C4-2B (cell line): ENCODE measurements around the gene GDPD3.

Experiments used
- H3K27ac ChIP-seq: fragments of 450-650 bp; 2 replicates; pipeline ENCODE4 v1.5.1; 2017
- CTCF ChIP-seq: fragments of 450-650 bp; conservative IDR thresholded peaks from 2 replicates; pipeline ENCODE4 v1.5.1; 2017; ENCODE audit warnings: mild to moderate bottlenecking
- ZFX ChIP-seq: fragments of 450-650 bp; IDR thresholded peaks from 2 replicates; pipeline ENCODE4 v1.6.1; 2017

The GDPD3 gene

GRCh38 chr16:30147843-30148510 lies 34.6 kb upstream of the GDPD3 start:
- TF ChIP-seq CTCF: no peak
- TF ChIP-seq ZFX: no peak
- no peak overlapping the region for H3K27ac ChIP-seq

GRCh38 chr16:30145657-30146056 lies 32.3 kb upstream of the GDPD3 start:
- no peak for TF ChIP-seq ZFX
- no peak for TF ChIP-seq CTCF
- no peak overlapping the region for H3K27ac ChIP-seq

GRCh38 chr16:30144917-30145316 lies 31.6 kb upstream of the GDPD3 start:
- TF ChIP-seq CTCF: no peak
- no peak for TF ChIP-seq ZFX
- H3K27ac ChIP-seq: no peak overlapping the region

- H3K27ac ChIP-seq: no peak overlapping the region
- TF ChIP-seq CTCF (no peak), ZFX (no peak)
Measured at GRCh38 chr16:30144017-30144416, 30.7 kb upstream of the GDPD3 start.

- TF ChIP-seq CTCF (no peak; the same call in 1 of the 2 replicates), ZFX (no peak)
- H3K27ac ChIP-seq: no peak overlapping the region
Measured at GRCh38 chr16:30143347-30143702, 30.0 kb upstream of the GDPD3 start.

GRCh38 chr16:30142672-30143346 lies 29.5 kb upstream of the GDPD3 start:
- TF ChIP-seq CTCF: no peak
- TF ChIP-seq ZFX: no peak
- no peak overlapping the region for H3K27ac ChIP-seq

- no peak for TF ChIP-seq CTCF
- no peak for TF ChIP-seq ZFX
- H3K27ac ChIP-seq: no peak overlapping the region
Measured at GRCh38 chr16:30141750-30142149, 28.4 kb upstream of the GDPD3 start.
